Measurements from ENCODE around the gene AAR2.

GRCh38 chr20:36234771-36235320 is 1.4 kb upstream of the AAR2 start:
- no peak for TF ChIP-seq CTCF (IDR thresholded peaks at IDR 0.05; ENCODE audit: low read depth, low read length)
- TF ChIP-seq EZH2phosphoT487 (IDR thresholded peaks at IDR 0.05; ENCODE audit: low read depth): no peak
